ENCODE measurements around the gene MAB21L3. TPM values are rescaled to one million over a fixed set of nuclear protein-coding genes. Genes with fewer than 3 reads are reported as not detected.

The MAB21L3 gene
- total RNA-seq, 1 experiment from 2014 or later = not detected

GRCh38 chr1:116107371-116107770, 3.8 kb upstream of the MAB21L3 start:
- DNase-seq (ENCODE audit: extremely low read depth, low read depth) = no peak

- DNase-seq (ENCODE audit: extremely low read depth, low read depth) = no peak
Measured at GRCh38 chr1:116111524-116112021, 374 bp downstream of the MAB21L3 start.

- no peak for DNase-seq (ENCODE audit: extremely low read depth, low read depth)
Measured at GRCh38 chr1:116112388-116113140, 1.4 kb downstream of the MAB21L3 start.

- DNase-seq (ENCODE audit: extremely low read depth, low read depth) = no peak
Measured at GRCh38 chr1:116113615-116114014, 2.4 kb downstream of the MAB21L3 start.

- peak; percentile 14 for DNase-seq (ENCODE audit: extremely low read depth, low read depth)
Measured at GRCh38 chr1:116115476-116116439, 4.6 kb downstream of the MAB21L3 start.

- DNase-seq (ENCODE audit: extremely low read depth, low read depth) = no peak
Measured at GRCh38 chr1:116118471-116118870, 7.3 kb downstream of the MAB21L3 start.

- DNase-seq (ENCODE audit: extremely low read depth, low read depth) = no peak
Measured at GRCh38 chr1:116119876-116120275, 8.7 kb downstream of the MAB21L3 start.

GRCh38 chr1:116122955-116123757, 12.0 kb downstream of the MAB21L3 start:
- no peak for DNase-seq (ENCODE audit: extremely low read depth, low read depth)

- no peak for DNase-seq (ENCODE audit: extremely low read depth, low read depth)
Measured at GRCh38 chr1:116123837-116124533, 12.8 kb downstream of the MAB21L3 start.

GRCh38 chr1:116125758-116126157, 14.6 kb downstream of the MAB21L3 start:
- DNase-seq (ENCODE audit: extremely low read depth, low read depth) = no peak

GRCh38 chr1:116126281-116126680, 15.1 kb downstream of the MAB21L3 start:
- DNase-seq (ENCODE audit: extremely low read depth, low read depth) = no peak

- DNase-seq (ENCODE audit: extremely low read depth, low read depth) = no peak
Measured at GRCh38 chr1:116127123-116127847, 16.1 kb downstream of the MAB21L3 start.

- DNase-seq (ENCODE audit: extremely low read depth, low read depth) = no peak
Measured at GRCh38 chr1:116127848-116128540, 16.8 kb downstream of the MAB21L3 start.

GRCh38 chr1:116128664-116129063, 17.5 kb downstream of the MAB21L3 start:
- DNase-seq (ENCODE audit: extremely low read depth, low read depth) = no peak

- no peak for DNase-seq (ENCODE audit: extremely low read depth, low read depth)
Measured at GRCh38 chr1:116129537-116129936, 18.3 kb downstream of the MAB21L3 start.

- no peak for DNase-seq (ENCODE audit: extremely low read depth, low read depth)
Measured at GRCh38 chr1:116130356-116130755, 19.2 kb downstream of the MAB21L3 start.

- DNase-seq (ENCODE audit: extremely low read depth, low read depth) = no peak
Measured at GRCh38 chr1:116131170-116131569, 20.0 kb downstream of the MAB21L3 start.

- DNase-seq (ENCODE audit: extremely low read depth, low read depth) = no peak
Measured at GRCh38 chr1:116131866-116132605, 20.8 kb downstream of the MAB21L3 start.

All from NCI-H460 (cell line).